HEK293 (cell line): ENCODE measurements around the gene TNS1.

Experiments used
- CTCF ChIA-PET: fragments of 350-600 bp; formaldehyde crosslinking; extraction: SDS; loops from one replicate; lab custom pipeline; 2021; ENCODE audit warnings: antibody characterized with exemption; lab: Yijun Ruan, JAX
- POLR2A ChIA-PET: fragments of 300-600 bp; formaldehyde crosslinking; extraction: SDS; loops from one replicate; lab custom pipeline; 2020; ENCODE audit warnings: antibody characterized with exemption, inconsistent platforms; lab: Yijun Ruan, JAX
- H3K27ac ChIP-seq: fragments of 200-500 bp; sonication (Bioruptor generic); 2 replicates; pipeline ENCODE4 v1.5.1; 2014; ENCODE audit warnings: low read depth, low read length, control low read depth, inconsistent platforms; ENCODE audit errors: extremely low read depth
- H3K36me3 ChIP-seq, 2 experiments: fragments of 200-500 bp in 1 of 2; sonication (Bioruptor generic) in 1 of 2; 1 replicate in 1 of 2; 2 replicates in 1 of 2; pipeline ENCODE4 v1.5.1; 2014 to 2017; ENCODE audit warnings: inconsistent platforms in 2 of 2, low read length in 2 of 2; ENCODE audit not compliant: control insufficient read depth in 2 of 2, insufficient read depth in 1 of 2
- H3K4me1 ChIP-seq: fragments of 200-500 bp; sonication (Bioruptor generic); 2 replicates; pipeline ENCODE4 v1.5.1; 2014; ENCODE audit warnings: mild to moderate bottlenecking, low read length, inconsistent platforms; ENCODE audit not compliant: control insufficient read depth, insufficient read depth
- H3K4me3 ChIP-seq: 2 replicates; pipeline ENCODE4 v1.5.1; 2011; ENCODE audit warnings: low read depth, mild to moderate bottlenecking, control low read depth, low read length, moderate library complexity
- H3K9me3 ChIP-seq: fragments of 200-500 bp; sonication (Bioruptor generic); 2 replicates; pipeline ENCODE4 v1.5.1; 2014; ENCODE audit warnings: low read depth, low read length, inconsistent platforms; ENCODE audit not compliant: control insufficient read depth, insufficient read depth
- EGR2 ChIP-seq: fragments of 450-650 bp; formaldehyde crosslinking; IDR thresholded peaks from 2 replicates; pipeline ENCODE4 v1.5.1; 2016; ENCODE audit warnings: low read depth, missing biosample characterization, missing genetic modification characterization
- KLF10 ChIP-seq: fragments of 450-650 bp; IDR thresholded peaks from 2 replicates; pipeline ENCODE4 v1.5.1; 2018; ENCODE audit warnings: missing biosample characterization, mild to moderate bottlenecking, missing genetic modification characterization
- PATZ1 ChIP-seq: fragments of 450-650 bp; formaldehyde crosslinking; IDR thresholded peaks from 2 replicates; pipeline ENCODE4 v1.5.1; 2016; ENCODE audit warnings: missing biosample characterization, missing genetic modification characterization
- PRDM1 ChIP-seq: fragments of 450-650 bp; formaldehyde crosslinking; IDR thresholded peaks from 2 replicates; pipeline ENCODE4; 2016; ENCODE audit warnings: missing biosample characterization, missing genetic modification characterization
- REPIN1 ChIP-seq: fragments of 450-650 bp; formaldehyde crosslinking; IDR thresholded peaks from 2 replicates; pipeline ENCODE4 v1.5.1; 2017; ENCODE audit warnings: missing biosample characterization, missing genetic modification characterization, low read depth
- SP3 ChIP-seq: fragments of 450-650 bp; formaldehyde crosslinking; IDR thresholded peaks from 2 replicates; pipeline ENCODE4 v1.5.1; 2016; ENCODE audit warnings: missing biosample characterization, missing genetic modification characterization
- ZBTB21 ChIP-seq: fragments of 450-650 bp; formaldehyde crosslinking; IDR thresholded peaks from 2 replicates; pipeline ENCODE4 v1.5.1; 2017; ENCODE audit warnings: missing biosample characterization, missing genetic modification characterization
- ZBTB44 ChIP-seq: fragments of 450-650 bp; IDR thresholded peaks from 2 replicates; pipeline ENCODE4 v1.5.1; 2018; ENCODE audit warnings: missing biosample characterization, mild to moderate bottlenecking, missing genetic modification characterization
- ZBTB48 ChIP-seq: fragments of 450-650 bp; formaldehyde crosslinking; IDR thresholded peaks from 2 replicates; pipeline ENCODE4 v1.5.1; 2016; ENCODE audit warnings: missing biosample characterization, missing genetic modification characterization
- ZBTB7A ChIP-seq: fragments of 450-650 bp; formaldehyde crosslinking; IDR thresholded peaks from 2 replicates; pipeline ENCODE4 v1.5.1; 2016; ENCODE audit warnings: low read depth, missing biosample characterization, missing genetic modification characterization
- ZNF140 ChIP-seq: fragments of 450-650 bp; formaldehyde crosslinking; IDR thresholded peaks from 2 replicates; pipeline ENCODE4 v1.5.1; 2016; ENCODE audit warnings: missing biosample characterization, missing genetic modification characterization
- ZNF174 ChIP-seq: fragments of 450-650 bp; formaldehyde crosslinking; IDR thresholded peaks from 2 replicates; pipeline ENCODE4 v1.5.0; 2017; ENCODE audit warnings: missing biosample characterization, mild to moderate bottlenecking, missing genetic modification characterization
- ZNF19 ChIP-seq: fragments of 450-650 bp; formaldehyde crosslinking; IDR thresholded peaks from 2 replicates; pipeline ENCODE4; 2016; ENCODE audit warnings: missing biosample characterization, missing genetic modification characterization, low read depth
- ZNF23 ChIP-seq: fragments of 450-650 bp; formaldehyde crosslinking; IDR thresholded peaks from 2 replicates; pipeline ENCODE4 v1.5.1; 2016; ENCODE audit warnings: missing biosample characterization, missing genetic modification characterization, borderline replicate concordance
- ZNF341 ChIP-seq: fragments of 450-650 bp; formaldehyde crosslinking; IDR thresholded peaks from 2 replicates; pipeline ENCODE4; 2016; ENCODE audit warnings: low read depth, missing biosample characterization, missing genetic modification characterization
- ZNF366 ChIP-seq: fragments of 450-650 bp; formaldehyde crosslinking; conservative IDR thresholded peaks from 2 replicates; pipeline ENCODE4 v1.5.1; 2016; ENCODE audit warnings: missing biosample characterization, missing genetic modification characterization
- ZNF544 ChIP-seq: fragments of 450-650 bp; formaldehyde crosslinking; IDR thresholded peaks from 2 replicates; pipeline ENCODE4 v1.5.0; 2017; ENCODE audit warnings: missing biosample characterization, missing genetic modification characterization
- ZNF549 ChIP-seq: fragments of 450-650 bp; IDR thresholded peaks from 2 replicates; pipeline ENCODE4 v1.5.1; 2018; ENCODE audit warnings: missing biosample characterization, missing genetic modification characterization, mild to moderate bottlenecking, inconsistent platforms, moderate library complexity
- ZNF561 ChIP-seq: fragments of 450-650 bp; IDR thresholded peaks from 2 replicates; pipeline ENCODE4 v1.5.1; 2018; ENCODE audit warnings: missing biosample characterization, missing genetic modification characterization, borderline replicate concordance
- ZNF571 ChIP-seq: fragments of 450-650 bp; formaldehyde crosslinking; IDR thresholded peaks from 2 replicates; pipeline ENCODE4 v1.5.0; 2017; ENCODE audit warnings: missing biosample characterization, missing genetic modification characterization
- ZNF654 ChIP-seq: fragments of 450-650 bp; formaldehyde crosslinking; IDR thresholded peaks from 2 replicates; pipeline ENCODE4 v1.5.1; 2016; ENCODE audit warnings: low read depth, missing biosample characterization, missing genetic modification characterization
- ZNF658 ChIP-seq: fragments of 450-650 bp; formaldehyde crosslinking; IDR thresholded peaks from 2 replicates; pipeline ENCODE4; 2016; ENCODE audit warnings: missing biosample characterization, missing genetic modification characterization
- ZNF747 ChIP-seq: fragments of 450-650 bp; formaldehyde crosslinking; IDR thresholded peaks from 2 replicates; pipeline ENCODE4 v1.5.1; 2016; ENCODE audit warnings: missing biosample characterization, missing genetic modification characterization
- ZNF843 ChIP-seq: fragments of 450-650 bp; formaldehyde crosslinking; IDR thresholded peaks from 2 replicates; pipeline ENCODE4 v1.5.1; 2016; ENCODE audit warnings: missing biosample characterization, missing genetic modification characterization
- TF ChIP-seq, protein P1 (sequence below): fragments of 450-650 bp; formaldehyde crosslinking; IDR thresholded peaks from 2 replicates; pipeline ENCODE4 v1.5.1; 2017; ENCODE audit warnings: missing biosample characterization, missing genetic modification characterization
- TF ChIP-seq, protein P2 (sequence below): fragments of 450-650 bp; formaldehyde crosslinking; IDR thresholded peaks from 2 replicates; pipeline ENCODE4 v1.5.1; 2016; ENCODE audit warnings: missing biosample characterization, missing genetic modification characterization
- TF ChIP-seq, protein P3 (sequence below): fragments of 450-650 bp; formaldehyde crosslinking; IDR thresholded peaks from 2 replicates; pipeline ENCODE4 v1.5.1; 2016; ENCODE audit warnings: missing biosample characterization, missing genetic modification characterization

Gene TNS1

DNA sequence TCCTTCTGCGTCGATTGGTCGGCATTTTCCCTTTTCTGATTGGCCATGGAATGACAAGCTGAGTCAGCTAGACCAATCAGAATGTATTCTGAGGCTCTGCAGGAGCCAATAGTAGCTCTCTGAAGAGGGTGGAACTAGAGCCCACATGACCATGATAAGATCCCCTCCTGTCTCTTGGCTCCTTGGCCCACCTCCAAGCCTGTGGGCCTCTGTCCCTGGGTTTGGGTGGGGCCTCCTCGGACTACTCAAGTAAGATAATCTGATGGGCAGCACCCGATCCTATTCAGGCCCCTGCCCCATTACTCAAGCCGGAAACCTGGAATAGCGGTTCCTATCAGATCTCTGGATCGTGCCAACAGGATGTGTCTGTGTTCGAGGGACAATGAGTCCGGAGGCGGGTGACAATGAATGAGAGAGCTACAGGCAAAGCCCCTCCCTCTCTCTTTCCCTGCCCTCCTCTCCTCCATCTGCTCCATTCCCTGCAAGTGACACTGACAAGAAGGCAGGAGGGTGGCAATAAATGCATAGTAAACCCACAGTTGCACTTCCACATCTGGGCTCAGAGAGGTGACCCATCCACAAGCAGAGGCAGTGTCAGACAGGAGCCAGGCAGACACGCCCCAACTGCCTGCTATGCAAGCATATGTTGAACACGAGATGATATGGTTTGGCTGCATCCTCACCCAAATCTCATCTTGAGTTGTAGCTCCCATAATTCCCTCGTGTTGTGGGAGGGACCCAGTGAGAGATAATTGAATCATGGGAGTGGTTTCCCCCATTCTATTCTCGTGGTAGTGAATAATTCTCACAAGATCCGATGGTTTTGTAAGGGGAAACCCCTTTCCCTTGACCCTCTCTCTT is 114.7 kb downstream of the TNS1 start:
- ChIA-PET POLR2A (no interaction called here), CTCF (interaction anchor here (0.6 to 17.5 kb wide), 17 partner anchors 11 to 174 kb away, joined by 3 to 387 read pairs (median 7); no protein-coding TSS in a partner anchor)
- Histone ChIP-seq H3K27ac (no peak overlapping the region), H3K9me3 (no peaks in the 10 kb centered on the region), H3K4me1 (no peaks in the 10 kb centered on the region), H3K36me3 (peaks cover 0 to 7% of the 10 kb centered on the region in 2 experiments; a peak in 1 of 3 replicates), H3K4me3 (no peak overlapping the region)
- TF ChIP-seq KLF10 (tag by site-specific recombination), result no peak
- TF ChIP-seq ZBTB48 (tag by site-specific recombination), result no peak
- no peak for TF ChIP-seq ZNF658
- no peak for TF ChIP-seq ZNF843 (tag by site-specific recombination)
- no peak for TF ChIP-seq PATZ1 (tag by site-specific recombination)
- TF ChIP-seq, protein P1, sequence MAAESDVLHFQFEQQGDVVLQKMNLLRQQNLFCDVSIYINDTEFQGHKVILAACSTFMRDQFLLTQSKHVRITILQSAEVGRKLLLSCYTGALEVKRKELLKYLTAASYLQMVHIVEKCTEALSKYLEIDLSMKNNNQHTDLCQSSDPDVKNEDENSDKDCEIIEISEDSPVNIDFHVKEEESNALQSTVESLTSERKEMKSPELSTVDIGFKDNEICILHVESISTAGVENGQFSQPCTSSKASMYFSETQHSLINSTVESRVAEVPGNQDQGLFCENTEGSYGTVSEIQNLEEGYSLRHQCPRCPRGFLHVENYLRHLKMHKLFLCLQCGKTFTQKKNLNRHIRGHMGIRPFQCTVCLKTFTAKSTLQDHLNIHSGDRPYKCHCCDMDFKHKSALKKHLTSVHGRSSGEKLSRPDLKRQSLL (tag by site-specific recombination), result no peak
- TF ChIP-seq ZNF23 (tag by site-specific recombination), result no peak
- TF ChIP-seq, protein P2, sequence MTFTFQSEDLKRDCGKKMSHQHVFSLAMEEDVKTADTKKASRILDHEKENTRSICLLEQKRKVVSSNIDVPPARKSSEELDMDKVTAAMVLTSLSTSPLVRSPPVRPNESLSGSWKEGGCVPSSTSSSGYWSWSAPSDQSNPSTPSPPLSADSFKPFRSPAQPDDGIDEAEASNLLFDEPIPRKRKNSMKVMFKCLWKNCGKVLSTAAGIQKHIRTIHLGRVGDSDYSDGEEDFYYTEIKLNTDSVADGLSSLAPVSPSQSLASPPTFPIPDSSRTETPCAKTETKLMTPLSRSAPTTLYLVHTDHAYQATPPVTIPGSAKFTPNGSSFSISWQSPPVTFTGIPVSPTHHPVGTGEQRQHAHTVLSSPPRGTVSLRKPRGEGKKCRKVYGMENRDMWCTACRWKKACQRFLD (tag by site-specific recombination), result no peak
- no peak for TF ChIP-seq ZBTB7A (tag by site-specific recombination)
- no peak for TF ChIP-seq PRDM1 (tag by site-specific recombination)
- no peak for TF ChIP-seq ZNF571
- no peak for TF ChIP-seq ZNF19 (tag by site-specific recombination)
- TF ChIP-seq ZNF366 (tag by site-specific recombination), result no peak
- TF ChIP-seq ZNF174 (tag by site-specific recombination), result no peak

- H3K27ac ChIP-seq, result no peak overlapping the region
- no peaks in the 10 kb centered on the region for H3K4me1 ChIP-seq
- H3K36me3 ChIP-seq, result peaks cover 0 to 7% of the 10 kb centered on the region in 2 experiments; a peak in 1 of 3 replicates
- CTCF ChIA-PET, result interaction anchor here (0.5 to 17.5 kb wide), 46 partner anchors 8 to 714 kb away, joined by 3 to 387 read pairs (median 4); no protein-coding TSS in a partner anchor
- H3K4me3 ChIP-seq, result no peak overlapping the region
- no peaks in the 10 kb centered on the region for H3K9me3 ChIP-seq
- POLR2A ChIA-PET, result no interaction called here
- TF ChIP-seq EGR2, result peak; percentile 27; the same call in 1 of the 2 replicates
- TF ChIP-seq ZNF341 (tag by site-specific recombination), result no peak
- TF ChIP-seq ZNF140 (tag by site-specific recombination), result no peak
- peak; percentile 64 for TF ChIP-seq ZNF654
- TF ChIP-seq REPIN1, result no peak
- TF ChIP-seq ZNF549, result no peak
- no peak for TF ChIP-seq ZNF747
- TF ChIP-seq ZBTB44 (tag by site-specific recombination), result no peak
- no peak for TF ChIP-seq ZBTB21 (tag by site-specific recombination)
- no peak for TF ChIP-seq ZNF544 (tag by site-specific recombination)
- TF ChIP-seq, protein P3, sequence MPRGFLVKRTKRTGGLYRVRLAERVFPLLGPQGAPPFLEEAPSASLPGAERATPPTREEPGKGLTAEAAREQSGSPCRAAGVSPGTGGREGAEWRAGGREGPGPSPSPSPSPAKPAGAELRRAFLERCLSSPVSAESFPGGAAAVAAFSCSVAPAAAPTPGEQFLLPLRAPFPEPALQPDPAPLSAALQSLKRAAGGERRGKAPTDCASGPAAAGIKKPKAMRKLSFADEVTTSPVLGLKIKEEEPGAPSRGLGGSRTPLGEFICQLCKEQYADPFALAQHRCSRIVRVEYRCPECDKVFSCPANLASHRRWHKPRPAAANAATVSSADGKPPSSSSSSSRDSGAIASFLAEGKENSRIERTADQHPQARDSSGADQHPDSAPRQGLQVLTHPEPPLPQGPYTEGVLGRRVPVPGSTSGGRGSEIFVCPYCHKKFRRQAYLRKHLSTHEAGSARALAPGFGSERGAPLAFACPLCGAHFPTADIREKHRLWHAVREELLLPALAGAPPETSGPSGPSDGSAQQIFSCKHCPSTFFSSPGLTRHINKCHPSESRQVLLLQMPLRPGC (tag by site-specific recombination), result no peak
- TF ChIP-seq SP3, result no peak
- no peak for TF ChIP-seq ZNF561 (tag by site-specific recombination)
Measured at GRCh38 chr2:217886720-217887309, 116.0 kb downstream of the TNS1 start.
